Inferior parietal cortex (tissue), 1 donor: Measurements from ENCODE around the gene KRTAP10-1.
"Not testable (repeated sequence)": the region's sequence is repeated elsewhere in the genome, so short reads cannot be mapped to it uniquely, and the experiment has no call there.

Experiments used
- DNase-seq: peaks from one replicate; pipeline ENCODE4 v3.0.0-alpha.2; 2016; ENCODE audit errors: extremely low spot score

KRTAP10-1 gene

GRCh38 chr21:44539991-44540666, at the start of gene KRTAP10-1:
Gene KRTAP10-1, minus strand, starts transcription at chr21:44540195. Its CDS starts 45 bp downstream, at chr21:44540150.
- no peak for DNase-seq

- DNase-seq, result no peak
These were observed 49.1 kb upstream of the KRTAP10-1 start for GRCh38 chr21:44589094-44589493.

GRCh38 chr21:44585892-44586291, 45.9 kb upstream of the KRTAP10-1 start:
- no peak for DNase-seq

- DNase-seq, result no peak
These were observed 43.8 kb upstream of the KRTAP10-1 start for GRCh38 chr21:44583800-44584147.

- no peak for DNase-seq
These were observed 43.2 kb upstream of the KRTAP10-1 start for GRCh38 chr21:44583089-44583799.

- DNase-seq, result no peak
These were observed 42.1 kb upstream of the KRTAP10-1 start for GRCh38 chr21:44582055-44582454.

- DNase-seq, result no peak
These were observed 41.2 kb upstream of the KRTAP10-1 start for GRCh38 chr21:44581158-44581557.

- not testable (repeated sequence) for DNase-seq
These were observed 40.3 kb upstream of the KRTAP10-1 start, which contains the start of gene KRTAP10-5 for GRCh38 chr21:44580231-44580821. Gene KRTAP10-5, minus strand, starts transcription at chr21:44580604. Its CDS starts 26 bp downstream, at chr21:44580578.

GRCh38 chr21:44579833-44580144, 39.8 kb upstream of the KRTAP10-1 start:
- DNase-seq, result no peak

GRCh38 chr21:44579056-44579832, 39.2 kb upstream of the KRTAP10-1 start:
- DNase-seq, result no peak

- DNase-seq, result no peak
These were observed 38.5 kb upstream of the KRTAP10-1 start for GRCh38 chr21:44578371-44579055.

GRCh38 chr21:44576025-44576420, 36.0 kb upstream of the KRTAP10-1 start:
- no peak for DNase-seq

GRCh38 chr21:44575307-44576024, 35.5 kb upstream of the KRTAP10-1 start:
- no peak for DNase-seq

- DNase-seq, result no peak
These were observed 34.7 kb upstream of the KRTAP10-1 start for GRCh38 chr21:44574457-44575306.

- DNase-seq, result not testable (repeated sequence)
These were observed 33.8 kb upstream of the KRTAP10-1 start, which contains the start of gene KRTAP10-4 for GRCh38 chr21:44573630-44574456. Gene KRTAP10-4, plus strand, starts transcription at chr21:44573729. Its CDS starts 30 bp downstream, at chr21:44573759.

GRCh38 chr21:44572959-44573583, 33.1 kb upstream of the KRTAP10-1 start:
- no peak for DNase-seq

GRCh38 chr21:44571844-44572782, 32.1 kb upstream of the KRTAP10-1 start:
- DNase-seq, result no peak
